Left lobe of liver (tissue), 2 donors: ENCODE measurements around the gene PRKAR1B. TPM values are rescaled to one million over a fixed set of nuclear protein-coding genes. Genes with fewer than 3 reads are reported as not detected.
"Not testable (repeated sequence)": the region's sequence is repeated elsewhere in the genome, so short reads cannot be mapped to it uniquely, and the experiment has no call there.

ENCODE experiments used
- ATAC-seq: fragments of 200-7000 bp; cut with Tn5 transposase; one replicate; pipeline ENCODE4 v1.9.1; 2020; ENCODE audit warnings: mild to moderate bottlenecking, moderate library complexity
- DNase-seq: peaks from one replicate; pipeline ENCODE4 v3.0.0-alpha.2; 2020; ENCODE audit warnings: low spot score
- total RNA-seq: library from RNA; stranded (reverse); gene quantifications from one replicate; pipeline ENCODE4 v1.2.1, GENCODE V29; 2021
- donor health status: DM: no; HTN: no; CAD: no; lungs with moderate emphysema.
- donor health status: DM: no; HTN: yes; CAD: no.

Gene PRKAR1B
- total RNA-seq, 1 donor from 2014 or later = 7.0 TPM

DNA sequence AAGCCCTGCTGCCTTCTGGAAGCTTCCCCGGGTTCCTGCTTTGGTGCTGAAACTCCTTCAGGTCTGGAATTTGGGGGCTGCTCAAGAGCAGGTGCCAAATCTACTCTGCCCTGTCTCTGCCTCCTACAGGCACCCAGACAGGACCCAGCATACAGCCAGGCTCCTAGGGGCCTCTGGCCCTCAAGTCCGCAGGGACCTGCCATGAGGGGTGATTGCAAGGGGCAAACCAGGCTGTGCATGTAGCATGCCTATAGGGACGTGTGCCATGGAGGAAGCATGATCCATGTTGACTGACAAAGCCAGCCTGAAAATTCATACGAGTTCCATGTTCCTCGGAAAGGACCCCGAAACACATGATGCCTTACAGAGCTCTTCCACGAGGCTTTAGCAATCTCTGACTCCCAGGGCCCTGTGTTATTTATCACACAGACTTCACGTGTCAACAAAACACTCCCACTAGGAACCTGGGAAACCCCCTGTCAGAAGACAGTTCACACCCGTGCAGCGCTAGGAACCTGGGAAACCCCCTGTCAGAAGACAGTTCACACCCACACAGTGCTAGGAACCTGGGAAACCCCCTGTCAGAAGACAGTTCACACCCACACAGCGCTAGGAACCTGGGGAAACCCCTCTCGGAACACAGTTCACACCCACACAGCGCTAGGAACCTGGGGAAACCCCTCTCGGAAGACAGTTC, 75.9 kb downstream of the PRKAR1B start:
- ATAC-seq = no peak
- DNase-seq = no peak

DNA sequence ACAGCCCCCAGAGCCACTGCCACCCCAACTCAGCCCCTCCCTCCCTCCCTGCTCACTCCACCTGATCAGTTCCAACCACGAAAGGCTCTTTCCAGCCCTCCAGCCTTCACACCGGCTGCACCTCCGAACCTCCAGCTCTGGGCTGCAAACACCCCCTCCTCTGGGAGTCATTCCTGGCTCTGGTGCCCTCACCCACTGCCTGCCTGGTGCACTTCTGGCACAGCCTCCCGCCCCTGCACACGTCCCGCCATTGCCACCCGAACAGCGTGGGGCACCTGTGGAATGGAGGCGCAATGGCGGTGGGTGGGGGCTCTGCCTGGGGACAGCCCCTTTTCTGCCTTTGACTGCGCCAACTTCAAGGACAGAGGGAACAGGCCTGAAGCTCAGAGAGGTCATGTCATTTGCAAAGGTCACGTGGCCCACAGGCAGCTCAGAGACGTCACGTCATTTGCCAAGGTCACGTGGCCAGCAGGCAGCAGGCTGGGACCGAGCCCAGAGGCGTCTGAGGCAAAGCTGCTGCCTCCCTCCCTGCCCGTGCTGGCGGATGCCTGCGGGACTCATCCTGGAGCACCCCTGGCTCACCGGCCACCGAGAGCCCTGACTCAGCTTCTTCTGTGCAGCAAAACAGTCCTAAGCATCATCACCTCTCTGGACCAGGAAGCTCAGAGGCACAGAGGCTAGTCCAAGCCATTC, 76.6 kb downstream of the PRKAR1B start:
- ATAC-seq = no peak
- DNase-seq = no peak

DNA sequence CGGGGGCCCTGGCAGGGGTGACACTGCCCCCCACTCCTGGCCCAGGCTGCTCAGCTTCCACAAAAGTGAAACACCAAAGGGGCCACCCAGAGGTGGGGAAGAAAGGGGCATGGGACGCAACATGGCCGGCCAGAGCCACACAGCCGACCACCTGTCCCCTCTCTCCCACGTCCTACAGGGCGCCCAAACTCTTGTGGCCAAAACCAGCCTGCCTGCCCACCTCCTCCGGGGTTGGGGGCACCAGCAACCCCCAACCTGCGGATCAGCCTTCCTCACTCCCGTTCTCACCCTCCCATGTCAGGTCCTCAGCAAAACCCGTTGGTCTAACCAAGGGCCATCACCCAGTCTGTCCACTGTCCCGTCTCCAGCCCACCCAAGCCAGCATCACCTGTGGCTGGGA, 80.1 kb downstream of the PRKAR1B start:
- no peak for DNase-seq
- no peak for ATAC-seq

DNA sequence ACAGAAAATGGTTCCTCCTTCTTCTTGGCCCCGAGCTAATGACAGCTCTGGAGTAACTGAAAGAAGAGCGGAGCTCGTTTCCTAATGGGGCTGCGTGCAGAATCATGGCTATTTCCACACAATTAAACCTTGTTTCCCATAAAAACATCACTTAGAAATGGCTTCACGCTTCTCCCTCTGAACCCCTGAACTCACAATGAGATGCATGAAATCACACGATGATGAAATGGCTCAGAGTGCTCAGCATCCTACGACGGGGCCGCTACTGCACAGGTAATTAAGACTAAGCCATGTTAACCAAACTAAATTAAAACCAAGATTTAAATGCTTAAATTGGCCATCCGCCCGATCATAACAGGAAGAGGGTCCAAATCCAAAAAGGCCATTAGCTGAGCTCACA, 80.6 kb downstream of the PRKAR1B start:
- no peak for ATAC-seq
- no peak for DNase-seq

DNA sequence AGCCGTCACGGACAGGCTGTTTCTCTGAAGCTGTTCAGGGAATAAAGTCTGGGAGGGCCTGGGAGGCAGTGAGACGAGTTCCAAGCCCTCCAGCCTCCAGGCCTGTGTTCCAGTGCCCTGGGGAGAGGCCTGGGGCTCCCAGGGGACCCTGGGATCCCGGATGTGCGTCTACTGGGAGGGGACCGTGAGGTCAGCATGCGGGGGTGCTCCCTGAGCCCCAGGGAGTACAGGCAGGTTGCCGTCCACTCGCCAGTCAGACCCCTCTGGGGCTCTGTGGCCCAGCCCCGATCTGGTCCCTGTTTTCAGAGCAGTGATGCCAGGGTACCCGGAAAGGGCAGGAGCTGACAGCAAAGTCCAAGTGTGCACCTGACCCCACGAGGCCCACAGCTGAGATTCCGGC, 81.5 kb downstream of the PRKAR1B start:
- ATAC-seq (no peak), DNase-seq (no peak)

DNA sequence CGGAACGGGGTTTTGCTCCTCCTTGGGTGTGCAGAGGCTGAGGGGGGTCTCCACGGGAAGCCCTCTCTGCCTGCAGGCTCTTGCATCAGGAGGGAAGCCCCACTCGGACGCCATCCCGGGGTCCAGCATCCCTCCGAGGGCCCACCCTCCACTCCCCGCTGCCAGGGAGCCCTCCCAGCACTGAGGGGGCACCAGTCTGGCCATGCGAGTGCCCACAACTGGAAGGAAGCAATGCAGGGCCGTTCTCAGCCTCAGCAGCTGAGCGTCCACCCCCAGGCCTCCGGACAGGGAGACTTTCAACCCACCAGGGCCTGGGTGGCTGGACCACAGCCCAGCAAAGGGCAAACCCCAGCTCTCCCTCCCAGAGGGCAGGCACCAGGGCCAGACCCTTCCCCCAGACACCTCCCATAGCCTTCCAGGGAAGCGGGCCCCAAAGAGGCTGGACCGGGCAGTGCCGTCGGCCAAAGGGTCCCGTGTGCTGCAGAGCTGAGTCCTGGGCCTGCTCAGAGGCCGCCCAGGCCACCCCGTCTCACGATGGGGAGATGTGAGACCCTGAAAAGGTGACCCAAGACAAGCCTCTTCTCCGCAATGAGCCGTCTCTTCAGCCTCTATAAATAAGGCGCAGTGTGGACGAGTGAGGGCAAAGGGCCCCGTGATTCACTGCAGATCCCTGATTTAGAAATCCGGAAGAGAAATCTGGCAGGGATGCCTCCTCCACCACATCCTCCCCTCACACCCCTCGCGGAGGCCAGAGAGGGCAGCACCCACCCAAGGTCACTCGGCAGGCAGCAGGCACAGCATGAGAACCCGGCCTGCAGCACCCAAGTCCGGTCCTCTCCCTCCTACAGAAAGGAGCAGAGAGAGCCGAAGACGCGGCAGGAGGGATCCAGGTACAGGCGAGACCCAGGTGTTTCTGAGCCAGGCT, 82.4 kb downstream of the PRKAR1B start:
- DNase-seq (no peak), ATAC-seq (no peak)

DNA sequence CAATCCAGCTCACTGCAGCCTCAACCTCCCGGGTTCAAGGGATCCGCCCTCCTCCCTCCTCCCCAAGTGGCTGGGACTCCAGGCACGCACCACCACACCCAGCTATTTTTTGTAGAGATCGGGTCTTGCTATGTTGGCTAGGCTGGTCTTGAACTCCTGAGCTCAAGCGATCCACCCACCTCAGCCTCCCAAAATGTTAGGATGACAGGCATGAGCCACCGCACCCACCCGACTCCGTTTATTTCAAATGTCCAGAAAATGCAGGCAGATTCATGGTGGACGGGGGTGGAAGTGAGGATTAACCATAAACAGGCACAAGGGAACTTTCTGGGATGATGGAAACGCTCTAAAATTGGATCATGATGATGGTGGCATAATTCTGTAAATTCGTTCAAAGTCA, 85.1 kb downstream of the PRKAR1B start:
- DNase-seq (no peak), ATAC-seq (no peak)

DNA sequence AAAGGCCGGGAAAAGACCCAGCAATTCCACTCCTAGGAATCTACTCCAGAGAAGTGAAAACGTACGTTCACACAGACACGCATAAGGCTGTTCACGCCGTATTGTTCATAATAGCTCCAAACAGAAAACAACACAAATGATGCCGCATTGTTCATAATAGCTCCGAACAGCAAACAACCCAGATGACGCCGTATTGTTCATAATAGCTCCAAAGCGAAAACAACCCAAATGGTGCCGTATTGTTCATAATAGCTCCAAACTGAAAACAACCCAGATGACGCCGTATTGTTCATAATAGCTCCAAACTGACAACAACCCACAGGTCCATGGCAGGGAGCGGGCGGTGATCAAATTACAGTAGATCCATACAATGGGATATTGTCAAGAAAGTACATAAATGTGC, 85.8 kb downstream of the PRKAR1B start:
- DNase-seq (no peak), ATAC-seq (no peak)

DNA sequence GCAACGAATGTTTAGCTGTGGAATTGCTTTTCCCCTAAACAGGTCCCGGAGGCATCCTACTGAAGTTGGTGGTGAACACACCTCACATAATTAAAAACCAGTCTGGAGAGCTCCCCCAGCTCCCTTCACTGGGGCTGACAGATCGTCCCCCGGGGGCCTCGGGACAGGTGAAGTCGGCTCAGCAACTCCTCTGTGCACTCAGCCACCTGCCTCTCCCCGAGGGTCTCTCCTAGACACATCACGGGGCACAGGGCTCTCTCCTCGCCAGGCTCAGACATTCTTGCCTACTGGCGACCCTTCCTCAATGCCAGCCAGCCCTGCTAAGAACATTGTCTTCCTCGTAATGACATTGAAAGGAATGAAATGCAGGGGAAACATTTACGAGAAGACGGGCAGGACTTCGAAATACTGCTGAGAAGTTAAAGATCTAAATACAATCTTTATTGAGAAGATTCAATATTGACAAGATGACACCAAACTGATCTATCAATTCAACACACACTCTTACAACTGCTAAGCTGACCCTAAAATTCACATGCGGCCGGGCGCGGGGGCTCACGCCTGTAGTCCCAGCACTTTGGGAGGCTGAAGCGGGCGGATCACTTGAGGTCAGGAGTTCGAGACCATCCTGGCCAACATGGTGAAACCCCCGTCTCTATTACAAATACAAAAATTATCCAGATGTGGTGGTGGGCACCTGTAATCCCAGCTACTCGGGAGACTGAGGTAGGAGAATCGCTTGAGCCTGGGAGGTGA, 88.6 kb downstream of the PRKAR1B start:
- DNase-seq (no peak), ATAC-seq (no peak)

DNA sequence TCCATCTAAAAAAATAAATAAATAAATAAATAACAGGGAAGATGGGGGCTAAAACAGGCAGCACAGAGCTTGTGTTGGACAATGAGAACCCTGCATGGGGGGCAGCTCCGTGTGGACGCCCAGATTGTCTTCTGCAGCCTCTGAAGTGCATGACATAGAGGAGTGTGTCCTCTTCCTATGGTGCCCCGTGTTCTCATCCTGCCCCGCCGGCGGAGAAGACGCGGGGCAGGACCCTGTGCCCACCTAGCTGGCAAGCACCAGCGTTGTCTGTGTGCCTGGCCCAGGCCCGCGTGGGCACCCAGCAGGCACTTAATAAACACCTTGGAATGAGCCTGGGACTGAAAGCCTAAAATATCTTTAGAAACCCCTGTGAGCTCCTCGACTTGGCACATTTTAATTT, 89.3 kb downstream of the PRKAR1B start:
- no peak for DNase-seq
- no peak for ATAC-seq

DNA sequence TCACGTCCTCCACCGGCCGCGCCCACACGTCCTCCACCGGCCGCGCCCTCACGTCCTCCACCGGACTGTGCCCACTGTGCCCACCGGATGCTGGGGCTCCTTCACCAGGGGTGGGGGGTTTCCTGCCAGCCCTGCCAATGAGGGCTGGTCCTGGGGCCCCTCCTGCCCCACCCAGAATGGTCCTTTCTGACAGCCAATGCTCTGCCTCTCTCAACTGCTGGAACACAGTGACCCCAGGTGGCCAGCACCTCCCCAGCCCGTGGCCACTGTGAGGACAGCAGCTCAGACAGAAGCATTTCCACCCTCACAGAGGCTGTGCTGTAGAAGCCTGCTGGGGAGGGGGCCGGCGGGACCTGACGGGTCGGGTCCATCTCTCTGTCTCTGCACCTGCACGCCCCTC, 90.7 kb downstream of the PRKAR1B start:
- no peak for DNase-seq
- peak; percentile 72 for ATAC-seq

DNA sequence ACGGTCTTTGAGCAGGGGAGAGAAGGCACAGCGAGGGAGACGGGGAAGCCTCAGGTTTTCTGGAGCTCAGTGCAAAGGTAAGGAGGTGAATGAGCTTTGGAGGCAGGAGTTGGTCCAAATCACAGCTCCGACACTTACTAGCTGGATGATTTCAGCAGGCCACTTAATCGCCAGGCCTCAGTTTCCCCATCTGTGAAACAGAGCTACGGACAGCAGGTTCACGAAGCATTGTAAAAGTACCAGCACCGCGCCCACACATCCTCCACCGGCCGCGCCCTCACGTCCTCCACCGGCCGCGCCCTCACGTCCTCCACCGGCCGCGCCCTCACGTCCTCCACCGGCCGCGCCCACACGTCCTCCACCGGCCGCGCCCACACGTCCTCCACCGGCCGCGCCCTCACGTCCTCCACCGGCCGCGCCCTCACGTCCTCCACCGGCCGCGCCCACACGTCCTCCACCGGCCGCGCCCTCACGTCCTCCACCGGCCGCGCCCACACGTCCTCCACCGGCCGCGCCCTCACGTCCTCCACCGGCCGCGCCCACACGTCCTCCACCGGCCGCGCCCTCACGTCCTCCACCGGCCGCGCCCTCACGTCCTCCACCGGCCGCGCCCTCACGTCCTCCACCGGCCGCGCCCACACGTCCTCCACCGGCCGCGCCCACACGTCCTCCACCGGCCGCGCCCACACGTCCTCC, 91.2 kb downstream of the PRKAR1B start:
- DNase-seq, ATAC-seq: not testable (repeated sequence)

DNA sequence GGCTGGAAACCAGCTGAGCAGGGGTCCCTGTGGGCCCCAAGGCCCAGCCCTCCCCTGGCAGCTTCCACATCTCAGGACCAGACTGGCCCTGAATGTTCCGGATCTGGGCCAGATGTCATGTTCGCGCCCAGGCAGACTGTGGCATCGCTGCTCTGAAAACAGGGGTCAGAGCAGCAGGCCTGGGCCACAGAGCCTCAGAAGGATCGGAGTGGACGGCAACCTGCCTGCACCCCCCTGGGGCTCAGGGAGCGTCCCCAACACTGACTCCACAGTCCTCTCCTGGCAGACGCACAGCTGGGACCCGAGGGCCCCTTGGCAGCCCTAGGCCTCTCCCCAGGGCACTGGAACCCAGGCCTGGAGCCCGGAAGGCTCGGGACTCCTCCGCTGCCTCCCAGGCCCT, 91.9 kb downstream of the PRKAR1B start:
- ATAC-seq (no peak), DNase-seq (no peak)

DNA sequence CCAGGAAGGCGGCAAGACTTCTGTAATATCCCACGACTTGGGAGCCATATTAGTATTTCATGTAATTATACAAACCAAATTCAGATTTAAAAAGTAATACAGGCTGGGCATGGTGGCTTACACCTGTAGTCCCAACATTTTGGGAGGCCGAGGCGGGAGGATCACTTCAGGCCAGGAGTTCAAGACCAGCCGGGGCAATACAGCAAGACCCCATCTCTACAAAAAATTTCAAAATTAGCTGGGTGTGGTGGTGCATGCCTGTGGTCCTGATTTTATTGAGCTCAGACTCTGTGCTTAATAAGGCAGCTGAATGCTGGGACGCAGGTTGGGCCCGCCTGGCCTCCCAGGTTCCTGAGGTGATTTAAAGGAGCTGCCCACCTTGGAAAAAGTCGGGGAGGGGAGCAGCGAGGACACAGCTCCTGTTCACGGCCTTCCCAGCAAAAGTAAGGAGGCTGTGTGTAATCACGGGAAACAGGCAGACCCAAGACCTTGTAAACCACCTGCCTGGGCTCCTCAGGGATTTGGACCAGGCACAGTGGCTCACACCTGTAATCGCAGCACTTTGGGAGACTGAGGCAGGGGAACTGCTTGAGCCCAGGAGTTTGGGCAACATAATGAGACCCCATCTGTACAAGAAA, 93.6 kb downstream of the PRKAR1B start:
- DNase-seq (no peak), ATAC-seq (no peak)

DNA sequence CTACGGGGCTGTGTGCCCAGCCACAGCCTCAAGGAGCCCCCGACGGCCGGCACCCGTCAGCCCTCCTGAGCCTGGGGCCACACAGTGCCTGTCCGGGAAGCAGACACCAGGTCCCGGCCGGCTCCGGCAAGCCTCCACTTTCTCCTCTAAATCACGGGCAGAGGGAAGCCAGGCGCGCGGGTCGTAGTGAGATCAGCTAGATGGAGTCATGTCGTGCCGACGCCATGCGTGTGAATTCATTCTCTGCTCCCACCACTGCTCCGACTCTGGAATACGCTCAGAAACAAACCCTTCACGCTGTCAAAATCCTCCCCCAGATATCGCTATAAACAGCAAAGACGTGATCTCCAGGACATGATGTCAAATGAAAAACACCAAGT, 94.3 kb downstream of the PRKAR1B start:
- ATAC-seq (no peak), DNase-seq (no peak)

DNA sequence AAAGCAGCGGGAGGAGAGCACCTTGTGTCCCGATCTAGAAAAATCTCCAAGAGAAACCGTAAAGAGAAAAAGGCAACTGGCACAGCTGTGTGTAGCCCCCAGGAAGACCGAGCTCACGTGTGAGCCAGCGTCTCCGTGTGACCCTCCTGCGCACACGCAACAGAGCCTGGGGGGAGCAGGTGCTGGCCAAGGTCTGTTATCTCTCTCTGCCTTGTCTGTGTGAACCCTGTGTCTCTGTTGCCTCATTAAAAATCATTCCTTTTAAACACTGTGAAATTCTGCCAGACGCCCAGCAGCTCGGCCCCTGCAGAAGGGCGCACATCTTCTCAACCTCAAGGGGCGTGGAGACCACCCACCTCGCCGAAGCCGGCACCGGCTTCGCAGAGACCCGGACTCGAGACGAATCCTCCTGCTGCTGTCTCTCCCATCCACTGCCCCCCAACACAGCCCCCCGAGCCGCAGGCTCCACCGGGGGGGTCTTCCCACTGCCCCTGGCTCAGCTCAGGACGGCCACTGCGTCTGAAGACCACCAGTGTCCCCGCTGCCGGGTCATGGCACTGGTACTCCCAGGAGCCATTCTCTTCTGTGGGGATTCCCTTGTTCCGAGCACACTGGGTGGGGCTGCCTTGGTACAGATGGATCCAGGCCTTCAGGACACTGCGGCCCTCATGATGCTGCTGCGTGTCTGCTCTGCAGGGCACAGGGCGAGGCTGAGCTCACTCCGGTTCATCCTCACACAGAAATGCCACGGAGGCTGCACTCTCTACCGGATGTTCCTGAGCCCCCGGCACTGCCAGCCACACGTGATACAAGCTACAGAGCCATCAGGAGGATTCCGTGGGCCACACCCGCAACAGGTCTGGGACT, 94.9 kb downstream of the PRKAR1B start:
- ATAC-seq (no peak), DNase-seq (no peak)

DNA sequence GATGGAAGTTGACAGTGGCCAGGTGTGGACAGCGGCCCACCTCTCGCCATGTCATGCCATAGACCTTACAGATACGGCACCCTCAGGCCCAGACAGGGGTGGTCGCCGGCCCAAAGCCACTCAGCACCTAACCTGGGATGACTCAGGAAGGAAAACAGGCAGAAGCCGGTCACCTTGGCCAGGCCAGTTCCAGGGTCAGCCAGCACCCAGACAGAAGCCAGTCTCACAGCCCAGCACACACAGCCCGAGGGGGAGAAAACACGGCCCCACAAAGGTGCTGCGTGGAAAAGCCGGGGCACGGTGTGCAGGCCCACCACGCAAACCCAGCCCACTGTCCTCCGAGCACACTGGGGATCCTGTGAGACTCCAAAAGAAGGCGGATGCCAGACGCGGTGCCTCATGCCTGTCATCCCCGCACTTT, 95.8 kb downstream of the PRKAR1B start:
- DNase-seq (no peak), ATAC-seq (no peak)

DNA sequence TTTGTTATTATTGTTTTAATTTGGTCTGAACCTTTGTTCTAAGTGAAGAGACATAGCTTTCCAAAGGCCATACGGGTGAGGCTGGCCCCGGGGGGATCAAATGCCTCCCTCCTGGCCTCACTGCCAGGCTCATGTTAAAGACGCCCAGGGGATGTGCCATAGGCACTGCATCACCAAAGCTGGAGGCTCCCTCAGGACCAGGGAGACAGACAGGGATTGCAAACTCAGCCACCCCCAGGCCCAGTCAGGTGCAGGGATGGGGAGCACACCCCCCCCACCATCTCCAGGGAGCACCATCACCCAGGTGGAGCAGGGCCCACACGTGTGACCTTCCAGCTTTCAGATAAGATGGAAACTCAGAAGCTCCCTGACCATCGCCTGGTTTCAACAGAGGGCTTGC, 96.5 kb downstream of the PRKAR1B start:
- no peak for DNase-seq
- no peak for ATAC-seq

DNA sequence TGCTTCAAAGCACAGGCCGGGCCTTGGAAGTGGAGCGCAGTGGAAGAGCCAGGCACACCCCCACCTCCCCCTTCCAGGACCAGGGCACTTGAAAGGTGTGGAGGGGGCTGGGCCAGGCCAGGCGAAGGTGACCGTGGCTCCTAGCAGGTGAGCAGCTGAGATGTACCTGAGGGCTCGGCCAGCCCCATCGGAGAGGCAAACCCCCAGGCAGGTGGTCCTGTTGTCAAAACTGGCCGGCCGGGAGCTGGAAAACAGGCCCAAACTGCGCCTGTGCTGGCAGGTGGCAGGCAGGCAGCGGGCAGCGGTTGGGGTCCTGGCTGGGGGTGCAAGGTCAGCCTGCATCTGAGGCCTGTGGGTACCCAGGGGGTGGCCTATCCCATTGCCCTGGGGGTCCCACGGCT, 97.0 kb downstream of the PRKAR1B start:
- ATAC-seq = no peak
- no peak for DNase-seq
